Bronchial epithelial cell (primary cell): Measurements from ENCODE around the gene PPIL4. TPM values are rescaled to one million over a fixed set of nuclear protein-coding genes. Genes with fewer than 3 reads are reported as not detected.

Experiments
- DNase-seq: peaks from one replicate; pipeline ENCODE4 v3.0.0-alpha.2; 2010; ENCODE audit warnings: low read depth
- FAIRE-seq: peaks from 2 replicates; lab custom pipeline; 2011; peaks lifted over from hg19 to GRCh38; lab: Jason Lieb, UNC
- H3K27me3 ChIP-seq: 2 replicates; pipeline ENCODE4 v1.5.1; 2011; ENCODE audit warnings: low read length; ENCODE audit not compliant: control insufficient read depth, insufficient read depth
- H3K36me3 ChIP-seq: 2 replicates; pipeline ENCODE4 v1.5.1; 2011; ENCODE audit warnings: low read length; ENCODE audit not compliant: control insufficient read depth, insufficient read depth
- H3K4me3 ChIP-seq: 2 replicates; pipeline ENCODE4 v1.5.1; 2011; ENCODE audit warnings: mild to moderate bottlenecking, low read depth, low read length, control low read depth
- total RNA-seq: library from RNA; depleted of rRNA; stranded (reverse); fragments of >200 nt; gene quantifications from 2 replicates; pipeline ENCODE4 v1.2.1, GENCODE V29; 2014
- TF ChIP-seq, protein P1 (sequence below): IDR thresholded peaks from 2 replicates; pipeline ENCODE4 v1.5.1; 2011; ENCODE audit warnings: mild to moderate bottlenecking, moderate library complexity, low read length, control low read depth, inconsistent platforms; ENCODE audit not compliant: insufficient read depth, severe bottlenecking

The PPIL4 gene
- total RNA-seq, 1 donor from 2014 or later, result 19.7 TPM

DNA sequence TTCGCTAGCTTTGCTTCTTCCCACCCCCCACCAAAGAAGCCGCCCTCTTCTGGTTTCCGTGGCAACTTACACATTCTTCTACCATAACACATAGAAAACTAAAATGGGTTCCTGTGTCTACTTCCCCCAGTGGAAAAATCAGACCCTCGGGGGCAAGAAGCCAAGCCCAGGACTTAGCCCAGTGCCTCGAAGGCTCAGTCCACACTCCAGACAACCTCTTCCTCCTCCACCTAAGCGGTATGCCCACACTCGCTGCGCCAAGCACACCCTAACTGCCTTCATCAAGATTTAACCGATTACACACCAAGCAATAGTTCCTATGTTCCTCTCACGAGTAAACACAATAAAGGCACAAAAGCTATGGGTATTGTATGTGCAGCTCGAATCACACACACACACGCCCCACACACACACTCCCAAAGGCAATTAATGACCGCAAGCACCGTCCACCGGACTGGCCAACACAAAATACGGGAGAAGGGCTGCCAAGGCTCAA lies 537 bp downstream of the PPIL4 start:
- peak overlapping the region; percentile 65 for H3K4me3 ChIP-seq
- H3K27me3 ChIP-seq, result no peaks in the 10 kb centered on the region
- TF ChIP-seq, protein P1, sequence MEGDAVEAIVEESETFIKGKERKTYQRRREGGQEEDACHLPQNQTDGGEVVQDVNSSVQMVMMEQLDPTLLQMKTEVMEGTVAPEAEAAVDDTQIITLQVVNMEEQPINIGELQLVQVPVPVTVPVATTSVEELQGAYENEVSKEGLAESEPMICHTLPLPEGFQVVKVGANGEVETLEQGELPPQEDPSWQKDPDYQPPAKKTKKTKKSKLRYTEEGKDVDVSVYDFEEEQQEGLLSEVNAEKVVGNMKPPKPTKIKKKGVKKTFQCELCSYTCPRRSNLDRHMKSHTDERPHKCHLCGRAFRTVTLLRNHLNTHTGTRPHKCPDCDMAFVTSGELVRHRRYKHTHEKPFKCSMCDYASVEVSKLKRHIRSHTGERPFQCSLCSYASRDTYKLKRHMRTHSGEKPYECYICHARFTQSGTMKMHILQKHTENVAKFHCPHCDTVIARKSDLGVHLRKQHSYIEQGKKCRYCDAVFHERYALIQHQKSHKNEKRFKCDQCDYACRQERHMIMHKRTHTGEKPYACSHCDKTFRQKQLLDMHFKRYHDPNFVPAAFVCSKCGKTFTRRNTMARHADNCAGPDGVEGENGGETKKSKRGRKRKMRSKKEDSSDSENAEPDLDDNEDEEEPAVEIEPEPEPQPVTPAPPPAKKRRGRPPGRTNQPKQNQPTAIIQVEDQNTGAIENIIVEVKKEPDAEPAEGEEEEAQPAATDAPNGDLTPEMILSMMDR, result peak; percentile 12
- FAIRE-seq (no peak), DNase-seq (peak; percentile 38)
- peaks cover under 1% of the 10 kb centered on the region for H3K36me3 ChIP-seq

- Histone ChIP-seq H3K27me3 (no peaks in the 10 kb centered on the region), H3K4me3 (peak overlapping the region; percentile 65), H3K36me3 (peaks cover 3% of the 10 kb centered on the region)
- FAIRE-seq (no peak), DNase-seq (no peak)
- TF ChIP-seq, protein P1, result no peak
Observed at GRCh38 chr6:149544646-149545257, 1.1 kb downstream of the PPIL4 start.

- no peak for DNase-seq
- H3K4me3 ChIP-seq, result no peak overlapping the region
- H3K27me3 ChIP-seq, result no peaks in the 10 kb centered on the region
- peaks cover 9% of the 10 kb centered on the region for H3K36me3 ChIP-seq
- TF ChIP-seq, protein P1, result no peak
- no peak for FAIRE-seq
Observed at GRCh38 chr6:149541139-149541538, 4.7 kb downstream of the PPIL4 start.

DNA sequence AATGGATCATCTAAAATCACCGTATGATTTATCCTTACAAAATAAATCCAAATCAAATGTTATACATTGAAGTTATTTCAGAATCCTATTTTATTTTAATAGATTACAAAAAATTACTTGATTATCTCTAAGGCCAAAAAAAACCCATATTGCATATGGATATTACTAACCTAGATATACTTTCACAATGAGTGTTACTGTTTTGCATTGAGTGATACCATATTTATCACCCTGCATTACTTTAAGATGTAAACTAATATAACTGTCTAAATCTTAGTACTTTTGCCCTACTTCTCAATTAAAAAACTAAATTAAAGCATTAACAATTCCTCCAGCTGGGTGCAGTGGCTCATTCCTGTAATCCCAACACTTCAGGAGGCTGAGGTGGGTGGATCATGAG lies 11.1 kb downstream of the PPIL4 start:
- H3K4me3 ChIP-seq, result no peak overlapping the region
- TF ChIP-seq, protein P1, result no peak
- H3K27me3 ChIP-seq, result no peaks in the 10 kb centered on the region
- FAIRE-seq (no peak), DNase-seq (no peak)
- peaks cover 12% of the 10 kb centered on the region for H3K36me3 ChIP-seq

GRCh38 chr6:149529650-149530049 lies 16.2 kb downstream of the PPIL4 start:
- FAIRE-seq (no peak), DNase-seq (no peak)
- Histone ChIP-seq H3K27me3 (no peaks in the 10 kb centered on the region), H3K4me3 (no peak overlapping the region), H3K36me3 (peaks cover 6% of the 10 kb centered on the region)
- TF ChIP-seq, protein P1, result no peak

- Histone ChIP-seq H3K4me3 (no peak overlapping the region), H3K27me3 (no peaks in the 10 kb centered on the region), H3K36me3 (peaks cover 1% of the 10 kb centered on the region)
- DNase-seq, result no peak
- TF ChIP-seq, protein P1, result no peak
- no peak for FAIRE-seq
Observed at GRCh38 chr6:149515494-149515893, 30.3 kb downstream of the PPIL4 start.
